Karpas-422 (cell line): ENCODE data around the gene DPEP2. TPM values are rescaled to one million over a fixed set of nuclear protein-coding genes. Genes with fewer than 3 reads are reported as not detected.

Experiments
- small RNA-seq: library from RNA; depleted of rRNA; stranded (forward); fragments of <200 nt; gene quantifications from one replicate; pipeline ENCODE3, GENCODE V24; 2014
- total RNA-seq: library from RNA; depleted of rRNA; stranded (reverse); fragments of >200 nt; shearing (Covaris generic); gene quantifications from 2 replicates; pipeline ENCODE4 v1.2.3, GENCODE V29; 2014; ENCODE audit warnings: low replicate concordance; rRNA removed

DPEP2 gene
- total RNA-seq, 1 experiment from 2014 or later: not detected

Small RNAs within 50 kb of the gene (small RNA-seq; reads per million reads assigned to genes)
- not detected for gene RNU6-359P

Other genes starting within 250 kb of the DPEP2 start
- 9.3 and 10.7 TPM in 2 replicates for gene RANBP10, start 192.9 kb downstream of the DPEP2 start, total RNA-seq
- gene TSNAXIP1, start 192.6 kb downstream of the DPEP2 start, total RNA-seq: 0.52 and 1.1 TPM in 2 replicates
- 57.1 and 89.9 TPM in 2 replicates for gene THAP11, start 157.2 kb downstream of the DPEP2 start, total RNA-seq
- 179 and 237 TPM in 2 replicates for gene NUTF2, start 152.6 kb downstream of the DPEP2 start, total RNA-seq
- gene CENPT, start 151.8 kb downstream of the DPEP2 start, total RNA-seq: 22.0 and 36.0 TPM in 2 replicates
- 46.4 and 52.1 TPM in 2 replicates for gene EDC4, start 126.4 kb downstream of the DPEP2 start, total RNA-seq
- 0.56 TPM in 1 of 2 replicates, not detected in the other for gene NRN1L, start 114.6 kb downstream of the DPEP2 start, total RNA-seq
- 7.2 and 14.2 TPM in 2 replicates for gene PSKH1, start 106.2 kb downstream of the DPEP2 start, total RNA-seq
- 1.0 and 1.6 TPM in 2 replicates for gene CTRL, start 67.6 kb downstream of the DPEP2 start, total RNA-seq
- gene PSMB10, start 62.6 kb downstream of the DPEP2 start, total RNA-seq: 92.4 and 264 TPM in 2 replicates
- gene LCAT, start 55.4 kb downstream of the DPEP2 start, total RNA-seq: 1.1 and 1.3 TPM in 2 replicates
- 11.0 and 15.4 TPM in 2 replicates for gene SLC12A4, start 30.8 kb downstream of the DPEP2 start, total RNA-seq
- not detected in 2 replicates for gene DPEP3, start 19.0 kb downstream of the DPEP2 start, total RNA-seq
- not detected in 2 replicates for gene DPEP2NB, start 16.4 kb upstream of the DPEP2 start, total RNA-seq
- gene DDX28, start 23.7 kb upstream of the DPEP2 start, total RNA-seq: 10.8 and 20.9 TPM in 2 replicates
- gene DUS2, start 23.8 kb upstream of the DPEP2 start, total RNA-seq: 23.7 and 35.8 TPM in 2 replicates
- gene NFATC3, start 85.9 kb upstream of the DPEP2 start, total RNA-seq: 39.1 and 72.3 TPM in 2 replicates
- not detected in 2 replicates for gene ESRP2, start 236.6 kb upstream of the DPEP2 start, total RNA-seq
- 8.7 and 14.3 TPM in 2 replicates for gene PLA2G15, start 245.9 kb upstream of the DPEP2 start, total RNA-seq